Measurements from ENCODE around the gene S1PR5.

DNA sequence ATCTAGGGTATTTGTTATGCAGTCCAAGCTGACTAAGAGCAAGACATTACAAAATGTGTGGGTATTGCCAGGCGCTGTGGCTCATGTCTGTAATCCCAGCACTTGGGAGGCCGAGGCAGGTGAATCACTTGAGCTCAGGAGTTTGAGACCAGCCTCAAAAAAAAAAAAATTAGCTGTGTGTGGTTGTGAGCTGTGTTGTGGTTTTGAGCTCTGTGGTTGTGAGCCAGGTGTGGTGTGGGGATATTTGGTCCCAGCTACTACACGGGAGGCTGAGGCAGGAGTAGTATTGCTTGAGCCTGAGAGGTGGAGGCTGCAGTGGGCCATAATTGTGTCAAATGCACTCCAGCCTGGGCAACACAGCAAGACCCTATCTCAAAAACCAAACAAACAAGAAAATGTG, 8.5 kb downstream of the S1PR5 start:
- TF ChIP-seq TAF1 (IDR thresholded peaks at IDR 0.05; ENCODE audit: borderline replicate concordance, insufficient read depth, low read length) (no peak), POLR2AphosphoS5 (IDR thresholded peaks at IDR 0.05; ENCODE audit: low read depth, low read length) (no peak)
